ENCODE data around the gene KCNJ11. TPM values are rescaled to one million over a fixed set of nuclear protein-coding genes. Genes with fewer than 3 reads are reported as not detected.

Gene KCNJ11
- total RNA-seq, 1 donor from 2014 or later: 1.2 TPM

DNA sequence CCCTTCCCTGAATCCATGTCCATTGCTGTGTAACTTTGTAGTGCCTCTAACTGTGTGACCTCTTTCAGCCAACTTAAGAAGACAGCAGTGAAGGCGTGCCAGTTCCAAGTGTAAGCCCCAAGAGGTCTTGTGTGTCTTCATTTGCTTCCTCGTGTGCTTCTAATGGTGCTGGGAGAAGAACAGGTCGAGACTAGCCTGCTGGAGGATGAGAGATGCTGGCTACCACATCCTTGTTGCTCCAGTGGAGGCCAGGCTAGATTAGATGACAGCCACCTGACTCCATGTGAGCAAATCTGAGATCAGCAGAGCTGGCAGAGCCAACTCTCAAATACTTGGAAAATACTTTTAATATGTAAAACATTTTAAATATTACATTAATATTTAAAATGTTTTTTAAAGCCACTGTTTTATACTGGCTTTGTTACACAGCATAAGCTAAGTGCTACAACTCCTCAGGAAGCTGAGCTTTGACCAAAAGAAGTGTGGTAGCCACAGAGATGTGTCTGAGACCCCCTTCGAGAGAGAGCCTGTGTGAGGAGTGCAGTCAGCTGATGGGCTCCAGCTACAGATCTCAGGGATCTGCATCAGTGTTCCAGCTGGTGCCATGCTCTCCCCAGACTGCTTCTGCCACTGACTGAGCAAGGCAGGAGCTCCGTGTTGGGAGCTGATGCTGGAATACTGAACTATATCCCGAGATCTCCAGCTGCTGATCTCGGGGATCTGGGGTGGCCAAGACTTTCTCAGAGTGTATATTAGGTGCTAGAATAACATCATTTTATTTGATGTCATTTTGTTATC is 8.9 kb downstream of the KCNJ11 start:
- Mint-ChIP-seq H3K9me3 (ENCODE audit: unreplicated experiment) (peaks cover 5% of the 10 kb centered on the region), H3K4me3 (ENCODE audit: unreplicated experiment) (no peak overlapping the region), H3K4me1 (ENCODE audit: low read depth, unreplicated experiment) (peaks cover 4% of the 10 kb centered on the region), H3K27ac (ENCODE audit: unreplicated experiment) (no peak overlapping the region), H3K36me3 (ENCODE audit: unreplicated experiment) (peaks cover 6% of the 10 kb centered on the region), H3K27me3 (ENCODE audit: unreplicated experiment) (peaks cover 3% of the 10 kb centered on the region)
- DNase-seq: no peak
- TF ChIP-seq, protein P1, sequence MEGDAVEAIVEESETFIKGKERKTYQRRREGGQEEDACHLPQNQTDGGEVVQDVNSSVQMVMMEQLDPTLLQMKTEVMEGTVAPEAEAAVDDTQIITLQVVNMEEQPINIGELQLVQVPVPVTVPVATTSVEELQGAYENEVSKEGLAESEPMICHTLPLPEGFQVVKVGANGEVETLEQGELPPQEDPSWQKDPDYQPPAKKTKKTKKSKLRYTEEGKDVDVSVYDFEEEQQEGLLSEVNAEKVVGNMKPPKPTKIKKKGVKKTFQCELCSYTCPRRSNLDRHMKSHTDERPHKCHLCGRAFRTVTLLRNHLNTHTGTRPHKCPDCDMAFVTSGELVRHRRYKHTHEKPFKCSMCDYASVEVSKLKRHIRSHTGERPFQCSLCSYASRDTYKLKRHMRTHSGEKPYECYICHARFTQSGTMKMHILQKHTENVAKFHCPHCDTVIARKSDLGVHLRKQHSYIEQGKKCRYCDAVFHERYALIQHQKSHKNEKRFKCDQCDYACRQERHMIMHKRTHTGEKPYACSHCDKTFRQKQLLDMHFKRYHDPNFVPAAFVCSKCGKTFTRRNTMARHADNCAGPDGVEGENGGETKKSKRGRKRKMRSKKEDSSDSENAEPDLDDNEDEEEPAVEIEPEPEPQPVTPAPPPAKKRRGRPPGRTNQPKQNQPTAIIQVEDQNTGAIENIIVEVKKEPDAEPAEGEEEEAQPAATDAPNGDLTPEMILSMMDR (IDR thresholded peaks at IDR 0.05; ENCODE audit: partially characterized antibody, unreplicated experiment): no peak

DNA sequence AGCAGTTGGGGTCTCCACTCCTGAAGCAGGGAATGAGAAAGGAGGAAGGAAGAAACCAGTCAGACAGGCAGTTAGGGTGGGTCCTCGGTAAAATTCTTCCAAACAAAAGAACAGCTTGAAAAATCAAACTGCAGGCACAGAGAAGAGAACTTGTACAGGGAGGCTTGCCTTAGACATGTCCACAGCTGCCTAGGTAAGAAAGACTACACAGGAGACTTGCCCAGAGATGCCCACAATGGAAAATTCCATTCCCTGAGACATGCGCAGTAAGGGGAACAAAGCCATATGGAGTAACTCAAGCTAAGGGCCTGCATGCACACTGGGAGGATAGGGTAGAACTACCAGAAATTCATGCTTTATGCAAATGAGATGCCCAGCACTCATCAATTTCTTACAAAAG is 9.8 kb downstream of the KCNJ11 start:
- Mint-ChIP-seq H3K4me3 (ENCODE audit: unreplicated experiment) (no peak overlapping the region), H3K27me3 (ENCODE audit: unreplicated experiment) (peaks cover 3% of the 10 kb centered on the region), H3K9me3 (ENCODE audit: unreplicated experiment) (peaks cover 5% of the 10 kb centered on the region), H3K4me1 (ENCODE audit: low read depth, unreplicated experiment) (peaks cover 4% of the 10 kb centered on the region), H3K27ac (ENCODE audit: unreplicated experiment) (no peak overlapping the region), H3K36me3 (ENCODE audit: unreplicated experiment) (peaks cover 6% of the 10 kb centered on the region)
- TF ChIP-seq, protein P1 (IDR thresholded peaks at IDR 0.05; ENCODE audit: partially characterized antibody, unreplicated experiment): no peak
- DNase-seq: no peak

DNA sequence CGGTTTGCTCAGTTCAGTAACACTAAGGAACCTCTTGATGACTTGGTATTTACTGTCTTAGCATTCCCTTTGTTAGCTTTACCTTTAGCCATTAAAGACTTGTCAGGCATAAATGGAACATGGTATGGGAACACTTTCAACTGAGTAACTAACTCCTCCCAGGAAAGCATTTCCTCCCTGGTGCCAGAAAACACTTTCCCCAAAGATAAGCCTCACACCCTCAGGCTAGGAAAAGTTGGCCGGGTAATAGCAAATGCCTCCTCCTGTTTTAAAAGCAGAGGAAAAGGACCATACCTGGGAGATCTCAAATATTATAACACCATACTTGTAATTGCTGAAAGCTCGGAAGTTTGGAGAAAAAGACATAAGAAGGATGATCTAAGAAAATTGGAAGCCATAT is 12.0 kb downstream of the KCNJ11 start:
- Mint-ChIP-seq H3K27me3 (ENCODE audit: unreplicated experiment) (peaks cover 2% of the 10 kb centered on the region), H3K4me3 (ENCODE audit: unreplicated experiment) (no peak overlapping the region), H3K4me1 (ENCODE audit: low read depth, unreplicated experiment) (peaks cover 2% of the 10 kb centered on the region), H3K27ac (ENCODE audit: unreplicated experiment) (no peak overlapping the region), H3K36me3 (ENCODE audit: unreplicated experiment) (peaks cover 18% of the 10 kb centered on the region), H3K9me3 (ENCODE audit: unreplicated experiment) (peaks cover 5% of the 10 kb centered on the region)
- no peak for DNase-seq
- TF ChIP-seq, protein P1 (IDR thresholded peaks at IDR 0.05; ENCODE audit: partially characterized antibody, unreplicated experiment): no peak

DNA sequence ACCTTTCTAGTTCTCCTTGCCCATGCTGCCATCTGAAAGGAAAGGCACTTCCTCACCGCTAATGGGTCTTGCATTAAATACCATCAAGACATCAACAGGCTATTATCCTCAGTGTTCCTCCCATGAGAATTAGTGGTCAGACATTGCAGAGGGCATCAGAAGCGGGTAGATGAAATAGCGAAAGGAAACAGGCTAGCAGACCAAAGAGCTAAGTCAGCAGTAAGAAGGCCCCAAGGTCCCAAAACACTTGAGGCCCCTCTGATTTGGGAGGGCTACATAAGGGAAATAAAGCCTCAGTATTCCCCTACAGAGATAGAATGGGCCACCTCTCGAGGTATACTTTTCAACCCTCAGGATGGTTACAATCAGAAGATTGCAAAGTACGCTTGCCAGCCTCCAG is 12.9 kb downstream of the KCNJ11 start:
- no peaks in the 10 kb centered on the region for H3K4me1 Mint-ChIP-seq (ENCODE audit: low read depth, unreplicated experiment)
- H3K4me3 Mint-ChIP-seq (ENCODE audit: unreplicated experiment): no peak overlapping the region
- TF ChIP-seq, protein P1 (IDR thresholded peaks at IDR 0.05; ENCODE audit: partially characterized antibody, unreplicated experiment): no peak
- H3K27ac Mint-ChIP-seq (ENCODE audit: unreplicated experiment): no peak overlapping the region
- H3K36me3 Mint-ChIP-seq (ENCODE audit: unreplicated experiment): peaks cover 27% of the 10 kb centered on the region
- H3K27me3 Mint-ChIP-seq (ENCODE audit: unreplicated experiment): no peaks in the 10 kb centered on the region
- no peak for DNase-seq
- peaks cover 11% of the 10 kb centered on the region for H3K9me3 Mint-ChIP-seq (ENCODE audit: unreplicated experiment)

DNA sequence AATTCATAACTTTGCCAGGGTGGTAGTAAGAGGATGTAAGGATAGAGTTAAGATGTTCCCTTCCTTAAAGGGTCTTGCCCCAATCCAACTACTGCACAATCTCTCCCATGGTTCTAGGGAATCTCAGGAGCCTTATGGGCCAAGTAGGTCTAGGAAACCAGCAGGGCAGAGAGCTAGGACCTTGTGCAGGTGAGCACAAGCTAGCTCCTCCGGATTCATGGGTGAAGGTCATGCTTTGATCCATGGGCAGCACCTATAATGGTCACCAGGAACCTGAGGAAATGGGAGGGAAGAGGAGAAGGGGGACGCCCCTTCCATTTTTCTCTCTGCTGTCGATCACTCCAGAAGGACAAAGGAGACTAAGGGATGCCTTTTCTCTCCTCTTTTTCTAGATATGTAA is 16.8 kb downstream of the KCNJ11 start:
- DNase-seq: no peak
- peaks cover 10% of the 10 kb centered on the region for H3K9me3 Mint-ChIP-seq (ENCODE audit: unreplicated experiment)
- no peak overlapping the region for H3K4me3 Mint-ChIP-seq (ENCODE audit: unreplicated experiment)
- H3K27ac Mint-ChIP-seq (ENCODE audit: unreplicated experiment): no peak overlapping the region
- peaks cover 40% of the 10 kb centered on the region for H3K36me3 Mint-ChIP-seq (ENCODE audit: unreplicated experiment)
- H3K4me1 Mint-ChIP-seq (ENCODE audit: low read depth, unreplicated experiment): no peaks in the 10 kb centered on the region
- TF ChIP-seq, protein P1 (IDR thresholded peaks at IDR 0.05; ENCODE audit: partially characterized antibody, unreplicated experiment): no peak
- H3K27me3 Mint-ChIP-seq (ENCODE audit: unreplicated experiment): no peaks in the 10 kb centered on the region

Measured in glutamatergic neuron (in vitro differentiated cells).